H1 (cell line): ENCODE results near the gene CEP44. TPM values are rescaled to one million over a fixed set of nuclear protein-coding genes. Genes with fewer than 3 reads are reported as not detected.

Experiments used
- FOSL1 ChIP-seq: IDR thresholded peaks from 2 replicates; pipeline ENCODE4 v1.6.1; 2011; ENCODE audit warnings: mild to moderate bottlenecking, low read depth, low read length, moderate library complexity; ENCODE audit not compliant: insufficient read depth
- HDAC6 ChIP-seq: IDR thresholded peaks from one replicate; pipeline ENCODE4 v1.7.1; 2012; ENCODE audit warnings: low read depth, mild to moderate bottlenecking, inconsistent platforms, low read length, moderate library complexity
- KDM4A ChIP-seq: IDR thresholded peaks from one replicate; pipeline ENCODE4 v1.7.1; 2012; ENCODE audit warnings: low read depth, mild to moderate bottlenecking, moderate library complexity, low read length, inconsistent platforms; ENCODE audit not compliant: severe bottlenecking
- RNF2 ChIP-seq: fragments of 200-900, 300-1000 bp; sonication (generic); IDR thresholded peaks from 2 replicates; pipeline ENCODE4 v1.7.1; 2016; ENCODE audit warnings: borderline replicate concordance, low read depth, mild to moderate bottlenecking, antibody characterized with exemption, low read length; ENCODE audit not compliant: poor library complexity, severe bottlenecking; ENCODE audit errors: missing control alignments
- polyA plus RNA-seq, 7 experiments: library from polyadenylated mRNA; depleted of rRNA in 3 of 7; stranded (reverse) in 5 of 7; unstranded in 2 of 7; fragments of >200 nt in 5 of 7; fragments of 200-250 nt in 2 of 7; gene quantifications; 1 replicate in 5 of 7; 2 replicates in 1 of 7; 4 replicates in 1 of 7; pipeline versions ENCODE4 v1.2.1 to v1.2.3, GENCODE V29; 2011 to 2013; ENCODE audit warnings: missing spikeins in 2 of 7, mixed read lengths in 2 of 7
- total RNA-seq: library from RNA; stranded (reverse); fragmentation: NEBNext Ultra II Directional; extraction: Animal tissue kit (Norgen Biotek cat#: 25700); gene quantifications from 2 replicates; pipeline ENCODE4 v1.2.1, GENCODE V29; 2021
- TF ChIP-seq, protein P1 (sequence below): fragments of 300-600 bp; sonication (generic); IDR thresholded peaks from 2 replicates; pipeline ENCODE4 v1.7.1; 2012; ENCODE audit warnings: low read length, moderate library complexity, mild to moderate bottlenecking, inconsistent platforms; ENCODE audit not compliant: insufficient replicate concordance

Gene CEP44
- total and polyA plus RNA-seq, 2 of the 8 experiments (the other 6 are each of a cell fraction or from before 2014, with no cell fraction given) = 3.4 to 17.1 TPM

DNA sequence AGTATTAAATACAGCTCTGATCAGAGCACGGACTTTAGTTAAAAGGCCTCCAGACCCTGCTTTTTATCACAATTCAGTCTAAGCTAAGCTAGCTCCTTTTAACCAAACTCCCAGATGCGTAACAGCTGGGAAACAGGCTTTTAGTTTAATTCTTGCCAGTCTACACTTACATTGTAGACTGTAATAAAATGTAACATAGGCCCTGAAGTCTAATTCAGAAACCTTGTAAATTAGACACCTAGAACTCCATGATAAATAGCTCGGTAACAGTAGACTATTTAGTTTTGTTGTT is 20.3 kb upstream of the CEP44 start (continued):
- TF ChIP-seq, protein P1, sequence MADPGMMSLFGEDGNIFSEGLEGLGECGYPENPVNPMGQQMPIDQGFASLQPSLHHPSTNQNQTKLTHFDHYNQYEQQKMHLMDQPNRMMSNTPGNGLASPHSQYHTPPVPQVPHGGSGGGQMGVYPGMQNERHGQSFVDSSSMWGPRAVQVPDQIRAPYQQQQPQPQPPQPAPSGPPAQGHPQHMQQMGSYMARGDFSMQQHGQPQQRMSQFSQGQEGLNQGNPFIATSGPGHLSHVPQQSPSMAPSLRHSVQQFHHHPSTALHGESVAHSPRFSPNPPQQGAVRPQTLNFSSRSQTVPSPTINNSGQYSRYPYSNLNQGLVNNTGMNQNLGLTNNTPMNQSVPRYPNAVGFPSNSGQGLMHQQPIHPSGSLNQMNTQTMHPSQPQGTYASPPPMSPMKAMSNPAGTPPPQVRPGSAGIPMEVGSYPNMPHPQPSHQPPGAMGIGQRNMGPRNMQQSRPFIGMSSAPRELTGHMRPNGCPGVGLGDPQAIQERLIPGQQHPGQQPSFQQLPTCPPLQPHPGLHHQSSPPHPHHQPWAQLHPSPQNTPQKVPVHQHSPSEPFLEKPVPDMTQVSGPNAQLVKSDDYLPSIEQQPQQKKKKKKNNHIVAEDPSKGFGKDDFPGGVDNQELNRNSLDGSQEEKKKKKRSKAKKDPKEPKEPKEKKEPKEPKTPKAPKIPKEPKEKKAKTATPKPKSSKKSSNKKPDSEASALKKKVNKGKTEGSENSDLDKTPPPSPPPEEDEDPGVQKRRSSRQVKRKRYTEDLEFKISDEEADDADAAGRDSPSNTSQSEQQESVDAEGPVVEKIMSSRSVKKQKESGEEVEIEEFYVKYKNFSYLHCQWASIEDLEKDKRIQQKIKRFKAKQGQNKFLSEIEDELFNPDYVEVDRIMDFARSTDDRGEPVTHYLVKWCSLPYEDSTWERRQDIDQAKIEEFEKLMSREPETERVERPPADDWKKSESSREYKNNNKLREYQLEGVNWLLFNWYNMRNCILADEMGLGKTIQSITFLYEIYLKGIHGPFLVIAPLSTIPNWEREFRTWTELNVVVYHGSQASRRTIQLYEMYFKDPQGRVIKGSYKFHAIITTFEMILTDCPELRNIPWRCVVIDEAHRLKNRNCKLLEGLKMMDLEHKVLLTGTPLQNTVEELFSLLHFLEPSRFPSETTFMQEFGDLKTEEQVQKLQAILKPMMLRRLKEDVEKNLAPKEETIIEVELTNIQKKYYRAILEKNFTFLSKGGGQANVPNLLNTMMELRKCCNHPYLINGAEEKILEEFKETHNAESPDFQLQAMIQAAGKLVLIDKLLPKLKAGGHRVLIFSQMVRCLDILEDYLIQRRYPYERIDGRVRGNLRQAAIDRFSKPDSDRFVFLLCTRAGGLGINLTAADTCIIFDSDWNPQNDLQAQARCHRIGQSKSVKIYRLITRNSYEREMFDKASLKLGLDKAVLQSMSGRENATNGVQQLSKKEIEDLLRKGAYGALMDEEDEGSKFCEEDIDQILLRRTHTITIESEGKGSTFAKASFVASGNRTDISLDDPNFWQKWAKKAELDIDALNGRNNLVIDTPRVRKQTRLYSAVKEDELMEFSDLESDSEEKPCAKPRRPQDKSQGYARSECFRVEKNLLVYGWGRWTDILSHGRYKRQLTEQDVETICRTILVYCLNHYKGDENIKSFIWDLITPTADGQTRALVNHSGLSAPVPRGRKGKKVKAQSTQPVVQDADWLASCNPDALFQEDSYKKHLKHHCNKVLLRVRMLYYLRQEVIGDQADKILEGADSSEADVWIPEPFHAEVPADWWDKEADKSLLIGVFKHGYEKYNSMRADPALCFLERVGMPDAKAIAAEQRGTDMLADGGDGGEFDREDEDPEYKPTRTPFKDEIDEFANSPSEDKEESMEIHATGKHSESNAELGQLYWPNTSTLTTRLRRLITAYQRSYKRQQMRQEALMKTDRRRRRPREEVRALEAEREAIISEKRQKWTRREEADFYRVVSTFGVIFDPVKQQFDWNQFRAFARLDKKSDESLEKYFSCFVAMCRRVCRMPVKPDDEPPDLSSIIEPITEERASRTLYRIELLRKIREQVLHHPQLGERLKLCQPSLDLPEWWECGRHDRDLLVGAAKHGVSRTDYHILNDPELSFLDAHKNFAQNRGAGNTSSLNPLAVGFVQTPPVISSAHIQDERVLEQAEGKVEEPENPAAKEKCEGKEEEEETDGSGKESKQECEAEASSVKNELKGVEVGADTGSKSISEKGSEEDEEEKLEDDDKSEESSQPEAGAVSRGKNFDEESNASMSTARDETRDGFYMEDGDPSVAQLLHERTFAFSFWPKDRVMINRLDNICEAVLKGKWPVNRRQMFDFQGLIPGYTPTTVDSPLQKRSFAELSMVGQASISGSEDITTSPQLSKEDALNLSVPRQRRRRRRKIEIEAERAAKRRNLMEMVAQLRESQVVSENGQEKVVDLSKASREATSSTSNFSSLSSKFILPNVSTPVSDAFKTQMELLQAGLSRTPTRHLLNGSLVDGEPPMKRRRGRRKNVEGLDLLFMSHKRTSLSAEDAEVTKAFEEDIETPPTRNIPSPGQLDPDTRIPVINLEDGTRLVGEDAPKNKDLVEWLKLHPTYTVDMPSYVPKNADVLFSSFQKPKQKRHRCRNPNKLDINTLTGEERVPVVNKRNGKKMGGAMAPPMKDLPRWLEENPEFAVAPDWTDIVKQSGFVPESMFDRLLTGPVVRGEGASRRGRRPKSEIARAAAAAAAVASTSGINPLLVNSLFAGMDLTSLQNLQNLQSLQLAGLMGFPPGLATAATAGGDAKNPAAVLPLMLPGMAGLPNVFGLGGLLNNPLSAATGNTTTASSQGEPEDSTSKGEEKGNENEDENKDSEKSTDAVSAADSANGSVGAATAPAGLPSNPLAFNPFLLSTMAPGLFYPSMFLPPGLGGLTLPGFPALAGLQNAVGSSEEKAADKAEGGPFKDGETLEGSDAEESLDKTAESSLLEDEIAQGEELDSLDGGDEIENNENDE = no peak
- TF ChIP-seq RNF2 (no peak), HDAC6 (no peak), FOSL1 (no peak), KDM4A (no peak)
